ENCODE measurements around the gene MRPL17. TPM values are rescaled to one million over a fixed set of nuclear protein-coding genes. Genes with fewer than 3 reads are reported as not detected.

Gene MRPL17
- total and polyA plus RNA-seq, 7 donors, result 18.3 to 97.5 (median 23.4) TPM

DNA sequence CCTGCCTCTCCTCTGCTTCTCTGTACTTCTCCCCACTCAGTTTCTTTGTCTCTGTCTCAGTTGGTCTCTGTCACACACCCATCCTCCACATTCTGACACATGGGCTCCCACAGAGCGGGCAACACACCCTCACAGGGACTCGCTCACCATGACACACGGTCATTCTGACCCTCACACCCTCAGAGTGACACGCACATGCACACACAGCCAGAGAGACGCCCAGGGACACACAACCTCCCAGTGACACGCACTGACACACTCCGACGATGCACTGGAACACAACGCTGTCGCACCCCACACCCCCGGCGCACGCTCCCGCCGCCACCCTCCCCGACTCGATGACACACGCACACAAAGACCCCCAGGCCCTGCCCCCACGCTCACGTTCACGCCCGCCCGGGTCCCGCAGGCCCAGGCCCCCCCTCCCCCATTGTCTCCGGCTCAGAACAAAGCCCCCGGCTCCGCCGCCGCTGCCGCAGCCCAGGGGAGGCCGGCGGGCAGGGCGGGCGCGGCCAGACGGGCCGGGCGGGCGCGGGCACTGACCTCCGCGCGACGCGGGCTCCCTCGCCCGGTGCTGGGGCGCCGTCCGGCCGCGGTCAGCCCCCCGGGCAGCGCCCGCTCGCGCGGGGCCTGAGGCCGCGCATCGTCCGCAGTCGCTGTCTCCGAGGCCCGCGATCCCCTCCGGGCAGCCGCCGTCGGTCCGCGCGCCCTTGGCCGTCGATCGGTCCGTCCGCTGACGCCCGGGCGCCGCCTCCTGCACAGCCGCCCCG, 27.9 kb downstream of the MRPL17 start:
- H3K4me3 ChIP-seq, result peak overlapping the region; percentile 48 to 68 (median 64)
- TF ChIP-seq EP300 (IDR thresholded peaks at IDR 0.05) (no peak), POLR2AphosphoS5 (IDR thresholded peaks at IDR 0.05) (peak in 2 of 4 donors; percentile 2 to 17)
- WGBS, 2 donors, result 4% methylated on average over 84 of the region's 84 CpGs
- no peaks in the 10 kb centered on the region for H3K9me3 ChIP-seq
- H3K27me3 ChIP-seq, result no peaks in the 10 kb centered on the region
- H3K36me3 ChIP-seq, result no peaks in the 10 kb centered on the region
- peak; percentile 74 for DNase-seq
- intact Hi-C loops (cut with DNase I), result loop anchor here (2.0 kb wide), 1 partner anchor 36 kb away; the partner anchor contains the start of gene TPP1
- H3K4me1 ChIP-seq, result peaks cover 0 to 34% (median 24%) of the 10 kb centered on the region in 4 donors
- H3K27ac ChIP-seq, result peak overlapping the region; percentile 72 to 91 (median 84)

DNA sequence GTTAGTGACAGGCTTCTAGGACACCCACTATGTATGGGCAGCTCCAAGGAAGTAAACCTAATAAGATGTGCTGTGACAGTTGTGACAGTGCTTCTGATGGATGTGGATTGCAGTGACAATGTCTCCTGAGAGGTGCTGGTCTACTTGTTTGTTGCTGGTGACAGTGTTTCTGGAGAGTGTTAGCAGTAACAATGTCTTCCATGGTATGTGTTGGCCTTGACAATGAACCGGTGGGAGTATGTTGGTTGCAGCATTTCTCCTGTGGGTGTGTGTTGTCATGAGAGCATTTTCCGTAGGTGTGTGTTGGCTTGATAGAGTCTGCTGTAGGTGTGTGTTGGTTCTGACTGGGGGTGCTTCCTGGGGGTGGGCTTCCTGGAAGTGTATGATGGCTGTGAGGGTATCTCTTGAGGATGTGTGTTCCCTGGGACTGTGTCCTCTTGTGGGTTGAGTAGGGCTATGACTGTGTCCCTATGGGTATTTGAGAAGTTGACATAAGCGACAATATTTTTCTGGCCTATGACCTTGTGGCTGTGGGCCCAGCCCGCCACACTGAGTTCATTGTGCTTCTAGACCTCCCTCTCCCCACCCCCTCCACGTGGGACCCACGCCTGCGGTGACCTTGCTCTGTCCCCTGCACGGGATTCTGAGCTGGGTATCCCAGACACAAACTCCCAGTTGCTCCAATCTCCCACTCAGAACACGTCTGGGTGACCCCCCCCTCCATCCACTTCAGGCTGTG, 28.7 kb downstream of the MRPL17 start:
- TF ChIP-seq CTCF (IDR thresholded peaks at IDR 0.05), result no peak
- TF ChIP-seq POLR2AphosphoS5 (IDR thresholded peaks at IDR 0.05), result peak in 2 of 4 donors; percentile 44 to 61
- Histone ChIP-seq H3K4me3 (peak overlapping the region; percentile 47 to 68 (median 64)), H3K4me1 (peaks cover 0 to 40% (median 24%) of the 10 kb centered on the region in 4 donors), H3K27me3 (no peaks in the 10 kb centered on the region), H3K27ac (peak overlapping the region; percentile 65 to 91 (median 84)), H3K9me3 (no peaks in the 10 kb centered on the region), H3K36me3 (no peaks in the 10 kb centered on the region)
- WGBS, 2 donors, result 57 to 62% methylated on average over 9 of the region's 9 CpGs
- DNase-seq, result peak; percentile 71
- intact Hi-C loops (cut with DNase I), result loop anchor here (2.0 kb wide), 1 partner anchor 36 kb away; the partner anchor contains the start of gene TPP1

DNA sequence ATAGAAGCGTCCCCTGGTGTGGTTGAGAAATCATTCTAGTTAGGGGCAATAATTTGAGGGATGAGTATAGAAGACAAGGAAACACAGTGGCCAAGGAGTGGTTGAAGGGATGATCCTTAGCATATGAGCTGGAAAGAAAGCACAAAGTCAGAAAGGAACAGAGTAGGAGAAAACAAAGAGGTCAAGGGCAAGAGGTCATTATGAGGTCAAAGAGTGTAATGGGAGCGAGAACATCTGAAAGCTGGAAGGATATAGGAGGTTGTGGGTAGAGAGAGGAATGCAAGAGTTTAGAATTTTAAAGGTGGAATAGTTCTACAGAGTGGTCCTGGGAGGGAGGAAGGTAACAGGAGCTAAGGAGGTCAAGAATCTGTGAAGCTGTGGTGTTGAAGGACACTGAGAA, 29.5 kb downstream of the MRPL17 start:
- H3K4me3 ChIP-seq, result no peak overlapping the region
- intact Hi-C loops (cut with DNase I), result loop anchor here (2.0 kb wide), 1 partner anchor 35 kb away; the partner anchor contains the start of gene TPP1
- no peaks in the 10 kb centered on the region for H3K36me3 ChIP-seq
- TF ChIP-seq EP300 (IDR thresholded peaks at IDR 0.05) (no peak), POLR2AphosphoS5 (IDR thresholded peaks at IDR 0.05) (no peak), POLR2A (IDR thresholded peaks at IDR 0.05) (no peak), CTCF (IDR thresholded peaks at IDR 0.05) (no peak)
- no peaks in the 10 kb centered on the region for H3K27me3 ChIP-seq
- WGBS, 2 donors, result 91% methylated on average over 2 of the region's 2 CpGs
- DNase-seq, result no peak
- H3K9me3 ChIP-seq, result no peaks in the 10 kb centered on the region
- H3K4me1 ChIP-seq, result peaks cover 0 to 48% (median 31%) of the 10 kb centered on the region in 4 donors
- peak overlapping the region in 3 of 4 donors; percentile 81 to 91 (median 88) for H3K27ac ChIP-seq

GRCh38 chr11:6653097-6653496, 30.0 kb downstream of the MRPL17 start:
- H3K27me3 ChIP-seq, result no peaks in the 10 kb centered on the region
- no peak for TF ChIP-seq POLR2A (IDR thresholded peaks at IDR 0.05)
- no peak for TF ChIP-seq POLR2AphosphoS5 (IDR thresholded peaks at IDR 0.05)
- no peak for TF ChIP-seq CTCF (IDR thresholded peaks at IDR 0.05)
- TF ChIP-seq EP300 (IDR thresholded peaks at IDR 0.05), result no peak
- peak overlapping the region in 2 of 4 donors; percentile 81 to 91 for H3K27ac ChIP-seq
- no peaks in the 10 kb centered on the region for H3K9me3 ChIP-seq
- DNase-seq, result no peak
- intact Hi-C loops (cut with DNase I), result no loop called here
- H3K4me3 ChIP-seq, result no peak overlapping the region
- WGBS, 2 donors, result 87 to 90% methylated on average over 1 of the region's 1 CpG
- H3K4me1 ChIP-seq, result peaks cover 0 to 53% (median 37%) of the 10 kb centered on the region in 4 donors
- no peaks in the 10 kb centered on the region for H3K36me3 ChIP-seq

DNA sequence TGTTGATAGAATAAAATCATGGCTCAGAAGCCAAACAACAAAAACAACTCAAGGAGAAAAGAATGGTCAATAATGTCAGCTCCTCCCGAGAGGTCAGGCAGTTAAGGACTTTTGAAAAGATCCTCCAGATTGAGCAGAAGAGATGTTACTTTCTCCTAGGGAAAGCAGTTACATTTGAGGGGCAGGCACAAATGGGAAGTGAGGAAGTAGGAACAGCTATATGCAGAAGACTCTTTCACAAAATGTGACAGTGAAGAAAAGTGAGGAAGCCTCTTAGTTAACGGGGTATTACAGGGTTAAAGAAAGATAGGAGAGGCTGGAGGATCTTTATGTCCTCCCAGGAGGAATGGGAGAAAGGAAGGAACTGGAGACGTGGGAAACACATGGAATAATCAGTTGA, 31.0 kb downstream of the MRPL17 start:
- H3K9me3 ChIP-seq, result no peaks in the 10 kb centered on the region
- no peaks in the 10 kb centered on the region for H3K36me3 ChIP-seq
- intact Hi-C loops (cut with DNase I), result no loop called here
- WGBS, 2 donors, result 61 to 68% methylated on average over 3 of the region's 3 CpGs
- no peaks in the 10 kb centered on the region for H3K27me3 ChIP-seq
- no peak for DNase-seq
- no peak overlapping the region for H3K4me3 ChIP-seq
- no peak for TF ChIP-seq POLR2AphosphoS5 (IDR thresholded peaks at IDR 0.05)
- TF ChIP-seq CTCF (IDR thresholded peaks at IDR 0.05), result no peak
- TF ChIP-seq EP300 (IDR thresholded peaks at IDR 0.05), result no peak
- TF ChIP-seq POLR2A (IDR thresholded peaks at IDR 0.05), result no peak
- peak overlapping the region in 2 of 4 donors; percentile 81 to 91 for H3K27ac ChIP-seq
- H3K4me1 ChIP-seq, result peaks cover 0 to 63% (median 46%) of the 10 kb centered on the region in 4 donors

All from sigmoid colon (tissue), 7 donors.